Renal cortical epithelial cell (primary cell): ENCODE measurements around the gene IL1R1. TPM values are rescaled to one million over a fixed set of nuclear protein-coding genes. Genes with fewer than 3 reads are reported as not detected.
A peak's percentile ranks its signal among the peaks of the same experiment; 100 is the strongest.
"Not testable (repeated sequence)": the region's sequence is repeated elsewhere in the genome, so short reads cannot be mapped to it uniquely, and the experiment has no call there.

ENCODE experiments used
- DNase-seq: peaks from one replicate; pipeline ENCODE4 v3.0.0-alpha.2; 2011; ENCODE audit warnings: low read depth
- total RNA-seq: library from RNA; depleted of rRNA; stranded (reverse); fragments of >200 nt; gene quantifications from 2 replicates; pipeline ENCODE4 v1.2.3, GENCODE V29; 2014

The IL1R1 gene
- total RNA-seq, 1 donor from 2014 or later, result 62.7 TPM

DNA sequence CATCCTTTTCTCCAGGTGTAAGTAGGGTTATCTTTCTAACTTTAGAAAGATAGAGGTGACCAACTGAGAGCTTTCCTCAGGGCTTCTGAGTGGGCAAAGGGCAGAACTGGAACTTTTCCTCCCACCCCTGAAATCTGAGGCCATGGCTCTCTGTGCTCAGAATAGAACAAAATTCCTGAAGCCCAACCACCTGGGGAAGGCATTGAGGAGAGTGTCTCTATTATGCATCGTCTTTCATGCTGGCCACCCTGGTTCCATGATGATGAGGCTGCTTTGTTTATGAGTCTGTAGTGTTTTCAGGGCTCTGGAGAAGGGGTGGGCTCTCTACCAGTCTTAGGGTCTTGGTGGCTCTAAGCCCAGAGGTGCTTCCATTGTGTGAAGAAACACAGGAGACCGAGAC, 30.7 kb upstream of the IL1R1 start:
- peak; percentile 74 for DNase-seq

DNA sequence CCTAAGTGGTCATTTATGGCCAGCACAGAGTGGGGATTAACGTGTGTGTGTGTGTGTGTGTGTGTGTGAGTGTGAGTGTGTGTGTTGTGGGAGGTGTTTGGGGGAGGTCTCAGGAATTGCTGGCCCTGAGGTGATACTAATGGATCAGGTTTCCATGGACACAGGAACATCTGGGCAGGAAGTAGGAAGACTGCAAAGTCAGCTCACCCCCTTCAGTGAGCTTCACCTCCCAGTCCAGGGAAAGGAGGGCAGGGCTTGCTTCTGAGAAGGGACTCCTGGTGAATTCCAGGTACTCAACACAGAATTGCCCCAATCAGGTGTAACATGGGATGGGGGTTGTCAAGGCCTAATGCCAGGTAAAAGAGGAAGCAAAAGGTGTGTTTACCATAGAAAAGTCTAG, 30.3 kb upstream of the IL1R1 start:
- DNase-seq, result no peak

GRCh38 chr2:102112692-102113665, 29.6 kb upstream of the IL1R1 start:
- peak; percentile 55 for DNase-seq

DNA sequence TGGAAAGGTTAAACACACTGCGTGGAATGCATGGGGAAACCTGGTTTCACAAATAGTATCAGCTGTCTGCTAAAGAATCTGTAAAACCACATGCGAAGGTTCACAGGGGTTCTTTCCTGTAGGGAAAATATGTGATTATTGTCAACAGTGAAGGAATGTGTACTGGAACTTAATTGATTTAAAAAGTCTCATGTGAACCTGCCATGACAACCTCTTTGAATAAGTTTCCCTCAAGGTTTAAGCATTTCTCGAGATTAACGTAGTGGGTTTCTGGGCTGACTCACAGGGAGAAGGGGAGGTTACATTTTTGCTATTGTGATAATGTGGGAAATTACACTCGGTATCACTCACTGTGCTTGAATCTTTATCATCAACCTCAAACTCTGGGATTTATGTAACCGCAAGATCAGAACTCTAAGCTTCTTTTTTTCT, 28.2 kb upstream of the IL1R1 start:
- DNase-seq, result peak; percentile 99

- DNase-seq, result peak; percentile 97
These were observed 27.6 kb upstream of the IL1R1 start for GRCh38 chr2:102114851-102115497.

GRCh38 chr2:102116630-102117471, 25.7 kb upstream of the IL1R1 start:
- no peak for DNase-seq

DNA sequence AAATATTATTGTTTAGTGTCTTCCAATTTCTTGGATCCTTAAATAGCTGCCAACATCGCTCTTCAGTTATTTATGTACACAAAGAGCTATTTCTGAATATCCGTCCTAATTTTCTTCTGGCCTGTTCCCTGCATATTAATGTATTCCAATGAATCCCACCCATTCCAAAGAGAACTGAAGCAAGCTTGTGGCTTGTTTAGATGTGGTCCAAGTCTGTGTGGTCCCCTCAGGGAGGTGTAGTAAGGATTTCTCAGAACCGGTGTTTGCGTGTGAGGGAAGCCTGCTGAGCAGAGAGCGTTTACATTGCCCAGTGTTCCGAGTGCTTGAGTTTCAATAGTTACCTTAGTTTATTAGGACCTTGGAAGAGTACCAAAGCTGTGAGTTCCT, 25.1 kb upstream of the IL1R1 start:
- DNase-seq, result no peak

GRCh38 chr2:102119255-102119654, 23.3 kb upstream of the IL1R1 start:
- peak; percentile 56 for DNase-seq

DNA sequence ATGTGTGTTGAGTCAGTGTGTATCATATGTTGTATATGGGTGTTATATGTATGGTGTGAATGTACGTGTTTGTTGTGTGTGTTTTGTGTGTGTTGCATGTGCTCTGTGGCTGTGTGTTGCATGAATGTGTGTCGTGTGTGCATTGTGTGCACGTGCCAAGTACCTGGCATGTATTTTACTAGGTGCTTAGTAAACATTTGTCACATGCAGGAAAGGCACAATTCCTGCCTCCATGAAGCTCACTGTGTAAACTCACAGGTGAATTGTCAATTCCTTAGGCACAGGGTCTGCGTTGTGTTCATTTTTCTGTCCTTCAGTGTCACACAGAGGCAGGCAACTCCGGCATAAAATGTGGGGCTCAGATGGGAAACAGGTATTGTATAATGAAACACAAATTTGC, 22.3 kb upstream of the IL1R1 start:
- no peak for DNase-seq

DNA sequence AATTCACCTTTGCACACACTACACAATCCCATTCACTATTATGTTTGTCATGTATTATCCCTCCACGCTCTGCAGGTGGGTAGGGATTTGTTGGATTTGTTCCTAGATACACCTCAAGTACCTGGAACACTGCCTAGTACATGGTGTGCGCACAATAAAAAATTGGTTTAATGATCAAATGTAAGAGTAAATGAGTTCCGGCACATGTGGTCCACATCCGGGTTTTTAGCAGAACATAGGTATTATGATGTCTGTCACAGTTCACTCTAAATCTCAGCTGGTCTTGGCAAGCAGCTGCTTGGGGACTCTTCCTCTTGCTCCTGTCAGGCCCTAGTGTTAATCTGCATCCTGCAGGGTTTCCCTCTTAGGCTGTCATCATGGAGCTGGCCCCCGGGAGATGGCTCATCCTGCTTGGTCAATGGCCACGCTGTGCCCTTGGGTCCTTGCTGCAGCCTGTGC, 21.8 kb upstream of the IL1R1 start:
- no peak for DNase-seq

GRCh38 chr2:102122115-102122514, 20.4 kb upstream of the IL1R1 start:
- DNase-seq, result peak; percentile 88

GRCh38 chr2:102122909-102123308, 19.6 kb upstream of the IL1R1 start:
- no peak for DNase-seq

- not testable (repeated sequence) for DNase-seq
These were observed 18.1 kb upstream of the IL1R1 start for GRCh38 chr2:102124421-102124820.

- DNase-seq, result no peak
These were observed 16.4 kb upstream of the IL1R1 start for GRCh38 chr2:102126169-102126568.

DNA sequence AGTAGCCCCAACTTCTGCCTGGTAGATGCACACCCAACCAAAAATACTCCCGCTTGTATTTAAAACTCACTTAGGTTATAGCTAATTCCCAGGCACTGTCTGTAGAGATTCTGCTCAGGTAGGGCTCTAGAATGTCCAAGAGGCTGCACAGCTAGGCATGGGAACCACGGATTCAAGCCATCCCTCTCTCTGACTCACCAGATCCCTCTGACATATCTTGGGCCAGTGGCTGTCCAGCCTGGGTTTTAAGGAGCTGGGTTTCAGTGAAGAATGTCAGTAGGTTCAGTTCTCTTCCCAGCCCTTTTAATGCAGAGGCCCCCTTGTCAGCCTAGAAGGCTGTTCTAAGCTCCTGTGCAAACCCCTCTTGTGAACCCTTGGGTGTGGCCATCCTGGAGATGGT, 15.9 kb upstream of the IL1R1 start:
- DNase-seq, result peak; percentile 62

GRCh38 chr2:102129082-102129481, 13.5 kb upstream of the IL1R1 start:
- no peak for DNase-seq

- DNase-seq, result no peak
These were observed 12.4 kb upstream of the IL1R1 start for GRCh38 chr2:102129951-102130646.

GRCh38 chr2:102130647-102130991, 11.9 kb upstream of the IL1R1 start:
- peak; percentile 64 for DNase-seq

DNA sequence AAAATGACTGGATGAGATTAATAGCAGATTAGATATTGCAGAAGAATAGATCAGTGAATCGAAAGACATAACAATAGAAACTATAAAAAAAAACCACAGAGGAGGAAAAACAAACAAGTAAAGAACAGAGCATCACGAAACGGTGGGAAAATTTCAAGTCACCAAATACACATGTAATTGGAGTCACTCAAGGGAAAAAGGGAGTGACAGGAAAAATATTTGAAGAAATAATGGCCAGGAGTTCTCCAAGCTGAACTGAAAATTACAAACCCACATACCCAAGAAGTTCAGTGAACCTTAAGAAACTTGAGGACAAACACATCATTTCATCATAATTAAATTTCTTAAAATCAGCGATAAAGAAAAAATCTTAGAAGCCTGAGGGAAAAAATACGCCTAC, 11.0 kb upstream of the IL1R1 start:
- DNase-seq, result peak; percentile 57

GRCh38 chr2:102137138-102137537, 5.4 kb upstream of the IL1R1 start:
- DNase-seq, result no peak

GRCh38 chr2:102138331-102138730, 4.2 kb upstream of the IL1R1 start:
- DNase-seq, result no peak

- no peak for DNase-seq
These were observed 2.7 kb upstream of the IL1R1 start for GRCh38 chr2:102139851-102140250.
